CD4-positive, alpha-beta T cell treated with Interleukin-1 beta for 1 hour (primary cell): ENCODE measurements around the gene HEATR3.

Experiments
- DNase-seq, 2 donors: peaks; one replicate each; pipeline ENCODE4 v3.0.0-alpha.2; 2020 to 2022

Gene HEATR3

GRCh38 chr16:50059111-50059510, 6.7 kb upstream of the HEATR3 start:
- DNase-seq, result no peak

GRCh38 chr16:50059669-50060068, 6.1 kb upstream of the HEATR3 start:
- DNase-seq, result no peak

GRCh38 chr16:50061326-50061725, 4.4 kb upstream of the HEATR3 start:
- no peak for DNase-seq

- no peak for DNase-seq
Measured at GRCh38 chr16:50065241-50065623, 538 bp upstream of the HEATR3 start.

GRCh38 chr16:50066482-50067289, 916 bp downstream of the HEATR3 start:
- DNase-seq, result no peak

- peak; percentile 35 to 37 for DNase-seq
Measured at GRCh38 chr16:50067290-50067853, 1.6 kb downstream of the HEATR3 start.

- DNase-seq, result no peak
Measured at GRCh38 chr16:50068550-50068949, 2.8 kb downstream of the HEATR3 start.

- no peak for DNase-seq
Measured at GRCh38 chr16:50069060-50069459, 3.3 kb downstream of the HEATR3 start.

- no peak for DNase-seq
Measured at GRCh38 chr16:50071075-50071671, 5.4 kb downstream of the HEATR3 start.

GRCh38 chr16:50072730-50073129, 7.0 kb downstream of the HEATR3 start:
- no peak for DNase-seq

- no peak for DNase-seq
Measured at GRCh38 chr16:50079397-50080140, 13.8 kb downstream of the HEATR3 start.

- no peak for DNase-seq
Measured at GRCh38 chr16:50081428-50082018, 15.8 kb downstream of the HEATR3 start.

- DNase-seq, result no peak
Measured at GRCh38 chr16:50083996-50084395, 18.2 kb downstream of the HEATR3 start.

GRCh38 chr16:50086176-50086575, 20.4 kb downstream of the HEATR3 start:
- no peak for DNase-seq

GRCh38 chr16:50088302-50088701, 22.5 kb downstream of the HEATR3 start:
- no peak for DNase-seq

- DNase-seq, result no peak
Measured at GRCh38 chr16:50092891-50093290, 27.1 kb downstream of the HEATR3 start.

GRCh38 chr16:50093607-50094539, 28.1 kb downstream of the HEATR3 start:
- peak; percentile 29 to 83 for DNase-seq

- DNase-seq, result no peak
Measured at GRCh38 chr16:50096791-50097190, 31.0 kb downstream of the HEATR3 start.

GRCh38 chr16:50099957-50100648, 34.3 kb downstream of the HEATR3 start:
- DNase-seq, result no peak

- no peak for DNase-seq
Measured at GRCh38 chr16:50102051-50102746, 36.4 kb downstream of the HEATR3 start.

- no peak for DNase-seq
Measured at GRCh38 chr16:50103764-50104163, 38.0 kb downstream of the HEATR3 start.
